Skin of body (tissue), 2 donors: ENCODE results near the gene NXN. TPM values are rescaled to one million over a fixed set of nuclear protein-coding genes. Genes with fewer than 3 reads are reported as not detected.

ENCODE experiments used
- DNase-seq: peaks from one replicate; lab custom pipeline; 2025; lab: John Stamatoyannopoulos, UW
- total RNA-seq: library from RNA; depleted of rRNA; stranded (reverse); fragments of >200 nt; gene quantifications from one replicate; pipeline ENCODE4 v1.2.3, GENCODE V29; 2014

NXN gene
- total RNA-seq = 52.2 TPM

- peak; percentile 77 for DNase-seq
Observed at GRCh38 chr17:979539-980405, at the start of gene NXN. TSS of gene NXN (minus strand) at chr17:979776.

- DNase-seq = no peak
Observed at GRCh38 chr17:1027044-1027443, 47.5 kb upstream of the NXN start.

GRCh38 chr17:1026599-1026975, 47.0 kb upstream of the NXN start:
- DNase-seq = no peak

GRCh38 chr17:1025733-1026598, 46.4 kb upstream of the NXN start:
- DNase-seq = no peak

GRCh38 chr17:1024076-1024475, 44.5 kb upstream of the NXN start:
- DNase-seq = no peak

GRCh38 chr17:1022278-1023024, 42.9 kb upstream of the NXN start:
- no peak for DNase-seq

GRCh38 chr17:1021147-1021546, 41.6 kb upstream of the NXN start:
- DNase-seq = no peak

GRCh38 chr17:1019451-1019850, 39.9 kb upstream of the NXN start:
- no peak for DNase-seq

GRCh38 chr17:1018547-1018946, 39.0 kb upstream of the NXN start:
- no peak for DNase-seq

GRCh38 chr17:1013729-1014090, 34.1 kb upstream of the NXN start:
- no peak for DNase-seq

- DNase-seq = no peak
Observed at GRCh38 chr17:1012823-1013728, 33.5 kb upstream of the NXN start.

GRCh38 chr17:1011760-1012735, 32.5 kb upstream of the NXN start:
- no peak for DNase-seq

GRCh38 chr17:1011138-1011537, 31.6 kb upstream of the NXN start:
- no peak for DNase-seq

- DNase-seq = no peak
Observed at GRCh38 chr17:1010586-1010985, 31.0 kb upstream of the NXN start.

GRCh38 chr17:1010086-1010450, 30.5 kb upstream of the NXN start:
- no peak for DNase-seq

- DNase-seq = no peak
Observed at GRCh38 chr17:1009229-1010085, 29.9 kb upstream of the NXN start.

- DNase-seq = peak; percentile 25
Observed at GRCh38 chr17:1008008-1008761, 28.6 kb upstream of the NXN start.
